Activated CD4-positive, alpha-beta T cell treated with anti-CD3 and anti-CD28 coated beads for 24 hours (primary cell): Measurements from ENCODE around the gene CES2.

Source experiments
- DNase-seq, 2 donors: peaks; one replicate each; pipeline ENCODE4 v3.0.0-alpha.2; 2020; ENCODE audit warnings: low read depth in 2 of 2

The CES2 gene

GRCh38 chr16:66918803-66919568 lies 16.3 kb upstream of the CES2 start, which contains the start of gene CDH16:
CDH16 (minus strand) TSS chr16:66918885; CDS start chr16:66918065, 820 bp downstream.
- DNase-seq: no peak

- no peak for DNase-seq
Measured at GRCh38 chr16:66919569-66920298, 15.6 kb upstream of the CES2 start.

GRCh38 chr16:66920299-66920590 lies 15.1 kb upstream of the CES2 start:
- no peak for DNase-seq

GRCh38 chr16:66920924-66921680 lies 14.2 kb upstream of the CES2 start:
- DNase-seq: no peak

GRCh38 chr16:66921729-66922450 lies 13.4 kb upstream of the CES2 start:
- no peak for DNase-seq

- DNase-seq: no peak
Measured at GRCh38 chr16:66923247-66923731, 12.0 kb upstream of the CES2 start.

- no peak for DNase-seq
Measured at GRCh38 chr16:66923866-66924265, 11.4 kb upstream of the CES2 start.

- DNase-seq: peak in 1 of 2 donors; percentile 19
Measured at GRCh38 chr16:66924527-66925321, 10.6 kb upstream of the CES2 start.

- DNase-seq: no peak
Measured at GRCh38 chr16:66925322-66925840, 9.9 kb upstream of the CES2 start, which contains the start of gene RRAD. RRAD (minus strand) TSS chr16:66925535; CDS start chr16:66925179, 356 bp downstream.

- DNase-seq: no peak
Measured at GRCh38 chr16:66926171-66926947, 9.0 kb upstream of the CES2 start.

- DNase-seq: no peak
Measured at GRCh38 chr16:66926961-66927436, 8.3 kb upstream of the CES2 start.

- no peak for DNase-seq
Measured at GRCh38 chr16:66927918-66928649, 7.2 kb upstream of the CES2 start.

- no peak for DNase-seq
Measured at GRCh38 chr16:66928702-66929388, 6.5 kb upstream of the CES2 start.

- no peak for DNase-seq
Measured at GRCh38 chr16:66930189-66930588, 5.1 kb upstream of the CES2 start.

- DNase-seq: no peak
Measured at GRCh38 chr16:66931665-66932064, 3.7 kb upstream of the CES2 start.

GRCh38 chr16:66932076-66932475 lies 3.2 kb upstream of the CES2 start:
- DNase-seq: no peak

- DNase-seq: peak in 1 of 2 donors; percentile 27
Measured at GRCh38 chr16:66933776-66934137, 1.6 kb upstream of the CES2 start.

GRCh38 chr16:66934138-66934838 lies 1.0 kb upstream of the CES2 start, which contains the start of gene CIAO2B:
CIAO2B (minus strand) TSS chr16:66934402; CDS start chr16:66934364, 38 bp downstream.
- DNase-seq: peak; percentile 85 to 86
